NCI-H82 treated with DMSO at 0.1 percent for 48 hours (cell line): ENCODE measurements around the gene ERFL.
"Not testable (repeated sequence)": the region's sequence is repeated elsewhere in the genome, so short reads cannot be mapped to it uniquely, and the experiment has no call there.

Source experiments
- DNase-seq: peaks from one replicate; lab custom pipeline; 2025; ENCODE audit not compliant: unreplicated experiment; lab: John Stamatoyannopoulos, UW

Gene ERFL

GRCh38 chr19:41879670-41880328 is 48.5 kb downstream of the ERFL start:
- no peak for DNase-seq

- no peak for DNase-seq
Observed at GRCh38 chr19:41879080-41879479, 49.2 kb downstream of the ERFL start.

GRCh38 chr19:41877916-41878905 is 50.0 kb downstream of the ERFL start:
- DNase-seq, result no peak

- DNase-seq, result no peak
Observed at GRCh38 chr19:41876847-41877832, 51.1 kb downstream of the ERFL start, which contains the start of gene CD79A. CD79A (plus strand) TSS chr19:41877279; CDS start chr19:41877305, 26 bp downstream.

- not testable (repeated sequence) for DNase-seq
Observed at GRCh38 chr19:41875973-41876372, 52.3 kb downstream of the ERFL start.

- peak; percentile 72 for DNase-seq
Observed at GRCh38 chr19:41872775-41873647, 55.2 kb downstream of the ERFL start.

- no peak for DNase-seq
Observed at GRCh38 chr19:41872384-41872774, 55.9 kb downstream of the ERFL start.

- no peak for DNase-seq
Observed at GRCh38 chr19:41871573-41872383, 56.5 kb downstream of the ERFL start.

- no peak for DNase-seq
Observed at GRCh38 chr19:41870401-41870873, 57.8 kb downstream of the ERFL start.

- DNase-seq, result no peak
Observed at GRCh38 chr19:41869374-41869955, 58.8 kb downstream of the ERFL start.

GRCh38 chr19:41868989-41869300 is 59.3 kb downstream of the ERFL start:
- no peak for DNase-seq

- DNase-seq, result no peak
Observed at GRCh38 chr19:41868120-41868988, 59.9 kb downstream of the ERFL start.

- no peak for DNase-seq
Observed at GRCh38 chr19:41866284-41866683, 62.0 kb downstream of the ERFL start.

- no peak for DNase-seq
Observed at GRCh38 chr19:41864374-41864773, 63.9 kb downstream of the ERFL start.

- no peak for DNase-seq
Observed at GRCh38 chr19:41863209-41863931, 64.9 kb downstream of the ERFL start.

GRCh38 chr19:41862445-41862986 is 65.7 kb downstream of the ERFL start:
- no peak for DNase-seq

- no peak for DNase-seq
Observed at GRCh38 chr19:41861846-41862245, 66.4 kb downstream of the ERFL start.
